HPDE6-E6E7 (cell line): ENCODE measurements around the gene APH1B.
"Not testable (repeated sequence)": the region's sequence is repeated elsewhere in the genome, so short reads cannot be mapped to it uniquely, and the experiment has no call there.

ENCODE experiments used
- DNase-seq: peaks from one replicate; pipeline ENCODE4 v3.0.0; 2011; ENCODE audit warnings: missing footprints; ENCODE audit errors: extremely low spot score

Gene APH1B

DNA sequence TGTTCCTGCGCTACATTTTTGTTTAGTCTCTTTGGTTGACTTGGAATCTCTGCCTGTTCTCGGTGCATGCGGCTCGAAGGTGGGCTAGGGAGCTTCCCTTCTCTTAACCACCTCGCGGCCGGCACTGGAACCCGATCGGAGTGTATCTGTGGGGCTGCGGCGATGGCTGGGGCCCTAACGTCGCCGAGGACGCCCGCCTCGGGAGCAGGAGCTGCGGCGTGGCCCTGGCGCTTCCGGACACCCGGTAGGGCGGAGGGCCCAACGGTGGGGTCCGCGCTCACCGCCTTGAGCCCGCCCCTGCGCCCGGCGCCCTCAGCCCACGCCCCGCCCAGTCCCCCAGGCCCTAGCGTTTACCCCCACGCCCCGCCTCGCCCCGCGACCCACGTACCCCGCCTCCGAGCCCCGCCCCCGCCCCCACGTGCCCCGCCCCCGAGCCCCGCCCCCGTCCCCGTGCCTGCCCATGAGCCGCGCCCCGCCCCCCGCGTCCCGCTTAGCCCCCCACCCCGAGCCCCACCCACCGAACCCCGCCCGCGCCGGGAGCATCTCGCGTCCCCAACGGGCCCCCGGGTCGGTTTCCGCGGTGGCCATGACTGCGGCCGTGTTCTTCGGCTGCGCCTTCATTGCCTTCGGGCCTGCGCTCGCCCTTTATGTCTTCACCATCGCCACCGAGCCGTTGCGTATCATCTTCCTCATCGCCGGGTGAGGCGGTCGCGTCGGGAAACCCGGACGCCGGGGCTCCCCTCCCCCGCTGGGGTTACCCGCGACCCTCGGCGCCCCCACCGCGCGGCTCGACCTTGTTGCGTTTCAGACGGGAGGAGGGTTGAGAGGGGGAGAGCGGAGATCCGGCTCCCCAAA, at the start of gene APH1B:
TSS of gene APH1B (plus strand) at position 568 of the 855 bp plus-strand sequence. CDS start at position 587, 19 bp downstream.
- DNase-seq, result peak; percentile 38

DNA sequence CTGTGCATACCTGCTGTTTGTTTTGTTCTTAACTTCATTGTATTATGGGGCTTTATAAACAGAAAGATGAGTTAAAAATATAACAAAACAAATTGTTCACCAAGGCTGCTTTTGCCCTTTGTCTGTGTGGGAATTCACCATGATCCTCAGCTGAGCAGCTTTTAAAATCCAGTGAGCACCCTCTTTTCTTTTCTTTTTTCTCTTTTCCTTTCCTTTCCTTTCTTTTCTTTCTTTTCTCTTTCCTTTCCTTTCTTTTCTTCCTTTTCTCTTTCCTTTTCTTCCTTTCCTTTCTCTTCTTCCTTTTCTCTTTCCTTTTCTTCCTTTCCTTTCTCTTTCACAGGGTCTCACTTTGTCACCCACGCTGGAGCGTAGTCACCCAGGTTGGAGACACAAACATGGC, 49.7 kb upstream of the APH1B start:
- no peak for DNase-seq

DNA sequence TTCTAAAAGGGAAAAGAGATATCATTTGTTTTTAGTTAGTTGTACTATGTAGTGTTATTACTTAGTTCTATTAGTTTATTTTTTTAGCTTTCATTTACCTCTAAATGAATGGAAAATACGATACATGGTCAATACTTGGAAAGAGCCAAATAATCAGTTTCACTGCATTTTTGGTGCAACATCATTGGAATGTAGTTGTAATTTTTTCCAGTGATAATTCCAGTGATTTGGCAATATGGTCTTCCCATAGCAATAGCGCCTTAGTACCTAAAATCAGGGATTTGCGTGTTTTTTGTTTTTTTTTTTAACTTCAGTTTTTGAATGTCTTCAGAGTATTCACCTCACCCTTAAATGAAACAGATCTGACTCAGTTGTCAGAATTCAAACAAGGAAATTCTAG, 46.2 kb upstream of the APH1B start:
- no peak for DNase-seq

DNA sequence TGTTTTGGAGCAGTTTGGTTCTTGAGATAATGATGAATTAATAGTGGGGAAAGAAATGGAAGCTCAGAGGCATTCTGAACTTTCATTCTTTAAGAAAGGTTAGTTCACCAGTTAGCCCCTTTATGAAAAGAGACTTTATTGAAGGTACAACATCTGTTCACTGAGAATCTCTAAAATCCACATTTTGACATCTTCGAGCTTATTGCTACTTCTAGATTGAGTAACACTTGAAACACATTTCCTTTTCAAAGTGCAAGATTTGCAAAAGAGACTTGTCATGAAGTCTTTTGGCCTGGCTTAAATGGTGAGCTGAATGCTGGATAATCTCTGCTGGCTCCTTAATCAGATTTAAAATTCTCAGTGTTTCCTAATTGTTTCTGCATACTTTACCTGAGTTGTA, 45.7 kb upstream of the APH1B start:
- DNase-seq, result no peak

DNA sequence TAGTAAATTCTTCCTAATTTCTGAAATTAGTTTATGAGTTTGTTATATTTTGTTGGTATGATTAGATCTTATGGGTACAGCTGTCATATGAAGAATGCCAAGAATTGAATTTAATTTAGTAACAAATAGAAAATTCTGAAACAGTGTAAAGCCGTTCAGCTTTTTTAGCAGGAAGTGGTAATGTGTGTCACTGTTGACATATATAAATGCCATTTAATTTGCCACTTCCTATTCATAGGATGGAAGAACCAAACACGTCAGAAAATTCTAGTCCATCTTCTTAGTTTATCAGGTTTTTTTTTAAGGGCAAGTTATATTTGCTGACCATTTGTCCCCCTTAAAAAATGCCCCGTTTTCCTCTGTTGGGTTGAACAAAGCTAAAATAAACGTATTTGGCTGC, 45.0 kb upstream of the APH1B start:
- no peak for DNase-seq

- no peak for DNase-seq
Observed at GRCh38 chr15:63232943-63233342, 44.5 kb upstream of the APH1B start.

GRCh38 chr15:63233667-63234423, 43.6 kb upstream of the APH1B start:
- no peak for DNase-seq

- DNase-seq, result no peak
Observed at GRCh38 chr15:63234451-63234870, 42.9 kb upstream of the APH1B start.

GRCh38 chr15:63236272-63236671, 41.1 kb upstream of the APH1B start:
- no peak for DNase-seq

DNA sequence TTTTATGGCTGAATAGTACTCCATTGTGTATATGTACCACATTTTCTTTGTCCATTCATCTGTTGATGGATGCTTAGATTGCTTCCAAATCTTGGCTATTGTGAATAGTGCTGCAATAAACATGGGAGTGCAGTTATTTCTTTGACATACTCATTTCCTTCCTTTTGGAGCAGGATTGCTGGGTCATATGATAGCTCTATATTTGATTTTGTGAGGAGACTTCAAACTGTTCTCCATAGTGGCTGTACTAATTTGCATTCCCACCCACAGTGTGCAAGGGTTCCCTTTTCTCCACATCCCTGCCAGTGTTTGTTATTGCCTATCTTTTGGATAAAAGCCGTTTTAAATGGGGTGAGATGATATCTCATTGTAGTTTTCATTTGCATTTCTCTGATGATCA, 40.3 kb upstream of the APH1B start:
- DNase-seq, result not testable (repeated sequence)

GRCh38 chr15:63238171-63238570, 39.2 kb upstream of the APH1B start:
- no peak for DNase-seq

- DNase-seq, result peak; percentile 67
Observed at GRCh38 chr15:63238796-63239195, 38.6 kb upstream of the APH1B start.

DNA sequence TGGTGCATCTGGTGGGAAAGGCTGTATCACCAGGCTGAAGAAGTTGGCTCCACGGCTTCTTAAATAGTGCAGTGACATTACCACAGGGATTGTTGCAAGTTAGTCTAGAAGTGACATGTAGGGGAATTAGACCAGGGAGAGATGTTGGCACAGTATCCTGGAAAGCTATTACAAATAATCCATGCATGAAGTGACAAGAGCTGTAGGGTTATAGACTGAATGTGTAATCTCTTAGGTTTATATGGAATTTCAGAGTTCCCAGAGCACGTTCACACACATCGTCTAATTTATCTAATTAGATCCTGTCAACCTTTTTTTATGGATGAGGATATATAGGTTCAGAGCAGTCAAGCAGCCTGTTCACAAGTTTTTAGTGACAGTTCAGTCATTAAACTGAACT, 37.3 kb upstream of the APH1B start:
- DNase-seq, result no peak

DNA sequence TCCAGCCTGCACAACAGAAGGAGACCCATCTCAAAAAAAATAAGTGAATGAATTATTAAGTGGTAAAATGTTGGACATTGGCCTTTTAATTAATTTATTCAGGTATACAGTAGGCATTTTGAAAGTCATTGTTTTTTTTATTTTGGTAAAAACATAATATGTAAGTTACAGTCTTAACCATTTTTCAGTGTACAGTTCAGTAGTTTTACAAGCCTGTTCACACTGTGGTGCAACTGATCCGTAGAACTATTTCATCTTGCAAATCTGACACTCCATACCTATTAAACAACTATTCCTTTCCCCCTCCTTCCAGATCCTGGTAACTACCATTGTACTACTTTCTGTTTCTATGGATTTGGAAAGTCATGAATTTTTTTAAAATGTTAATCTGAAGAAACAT, 36.1 kb upstream of the APH1B start:
- DNase-seq, result no peak

DNA sequence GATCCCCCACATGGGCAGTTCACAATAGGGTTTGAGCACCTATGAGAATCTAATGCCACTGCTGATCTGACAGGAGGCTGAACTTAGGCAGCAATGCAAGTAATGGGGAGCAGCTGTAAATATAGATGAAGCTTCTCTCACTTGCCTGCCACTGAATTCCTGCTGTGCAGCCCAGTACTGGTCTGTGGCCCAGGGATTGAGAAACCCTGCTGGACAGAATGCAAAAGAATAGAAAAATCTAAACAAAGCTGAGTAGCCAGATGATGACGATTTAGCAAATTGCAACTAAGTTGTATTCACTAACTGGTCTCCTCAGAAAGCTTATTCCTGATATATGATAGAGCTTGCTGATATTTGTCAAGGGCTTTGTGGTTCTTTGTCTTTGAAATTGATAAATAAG, 34.3 kb upstream of the APH1B start:
- DNase-seq, result no peak

DNA sequence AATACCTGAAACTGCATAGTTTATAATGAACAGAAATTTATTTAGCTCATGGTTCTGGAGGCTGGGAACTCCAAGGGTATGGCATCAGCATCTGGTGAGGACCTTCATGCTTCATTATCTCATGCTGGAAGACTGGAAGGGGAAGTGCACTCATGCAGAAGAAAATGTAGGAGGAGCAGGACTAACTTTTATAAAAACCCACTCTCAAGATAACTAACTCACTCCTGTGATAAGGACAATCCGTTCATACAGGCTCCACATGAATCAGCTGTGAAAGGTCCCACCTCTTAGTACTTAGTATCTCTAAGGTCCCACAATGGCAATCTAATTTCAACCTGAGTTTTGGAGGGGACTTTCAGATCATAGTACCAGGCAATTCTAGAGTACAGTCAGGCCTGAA, 33.6 kb upstream of the APH1B start:
- no peak for DNase-seq

GRCh38 chr15:63244399-63244798, 33.0 kb upstream of the APH1B start:
- no peak for DNase-seq

- DNase-seq, result no peak
Observed at GRCh38 chr15:63244976-63245645, 32.3 kb upstream of the APH1B start.

DNA sequence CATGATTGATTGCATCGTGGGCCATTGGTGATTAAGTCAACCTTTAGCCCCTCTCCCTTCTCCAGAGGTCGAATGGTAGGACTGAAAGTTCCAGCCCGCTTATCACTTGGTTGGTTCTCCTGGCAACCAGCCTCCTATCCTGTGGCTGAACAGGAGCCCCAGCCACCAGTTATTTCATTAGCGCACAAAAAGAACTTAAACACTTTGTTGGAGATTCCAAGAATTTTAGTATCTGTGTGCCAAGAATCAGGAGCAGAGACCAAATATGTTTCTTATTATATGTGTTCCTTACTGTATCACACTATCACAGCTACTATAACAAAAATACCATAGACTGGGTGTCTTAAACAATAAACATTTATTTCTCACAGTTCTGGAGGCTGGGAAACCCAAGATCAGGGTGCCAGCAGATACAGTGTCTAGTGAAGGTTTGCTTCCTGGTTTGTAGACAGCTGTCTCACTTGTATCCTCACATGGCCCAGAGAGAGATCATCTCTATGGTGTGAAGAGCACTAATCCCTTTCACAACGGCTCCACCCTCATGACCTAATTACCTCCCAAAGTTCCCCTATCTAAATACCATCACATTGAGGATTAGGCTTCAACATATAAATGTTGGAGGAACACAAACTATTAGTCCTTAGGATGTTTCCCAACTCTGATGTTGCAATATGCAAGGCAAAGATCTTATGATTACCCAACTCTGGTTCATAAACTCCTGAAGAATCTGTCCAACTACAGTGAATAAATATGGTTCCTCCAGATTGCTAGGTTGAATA, 30.5 kb upstream of the APH1B start:
- no peak for DNase-seq

GRCh38 chr15:63250312-63250965, 27.0 kb upstream of the APH1B start:
- DNase-seq, result peak; percentile 72

- DNase-seq, result no peak
Observed at GRCh38 chr15:63251701-63252100, 25.7 kb upstream of the APH1B start.
